Dendritic cell treated with granulocyte-macrophage colony-stimulating factor and Interleukin-4, amounts not matched to agents 40 ng/mL and 50 ng/mL, for 4 days (primary cell): ENCODE data around the gene SLC22A15.
A peak's percentile ranks its signal among the peaks of the same experiment; 100 is the strongest.

Experiments used
- H3K27ac Mint-ChIP-seq: one replicate; pipeline ENCODE4 v1.8.0; 2022; ENCODE audit warnings: mild to moderate bottlenecking, mixed read lengths
- H3K27me3 Mint-ChIP-seq: one replicate; pipeline ENCODE4 v1.8.0; 2022; ENCODE audit warnings: mild to moderate bottlenecking, mixed read lengths
- H3K36me3 Mint-ChIP-seq: one replicate; pipeline ENCODE4 v1.8.0; 2022; ENCODE audit warnings: low read depth, mixed read lengths
- H3K4me1 Mint-ChIP-seq: one replicate; pipeline ENCODE4 v1.8.0; 2022; ENCODE audit warnings: low read depth, mixed read lengths
- H3K4me3 Mint-ChIP-seq: one replicate; pipeline ENCODE4 v1.8.0; 2022; ENCODE audit warnings: mild to moderate bottlenecking, moderate library complexity, mixed read lengths
- H3K9me3 Mint-ChIP-seq: one replicate; pipeline ENCODE4 v1.8.0; 2022; ENCODE audit warnings: mixed read lengths
- intact Hi-C: fragments of 100-400 bp; cut with micrococcal nuclease; formaldehyde crosslinking; loops from one replicate; pipeline ENCODE4 v1.15.0; 2022

The SLC22A15 gene

GRCh38 chr1:115973154-115973553 lies 3.2 kb upstream of the SLC22A15 start:
- H3K9me3 Mint-ChIP-seq: no peaks in the 10 kb centered on the region
- H3K27me3 Mint-ChIP-seq: no peaks in the 10 kb centered on the region
- H3K27ac Mint-ChIP-seq: no peak overlapping the region
- intact Hi-C loops: no loop called here
- H3K36me3 Mint-ChIP-seq: no peaks in the 10 kb centered on the region
- no peak overlapping the region for H3K4me3 Mint-ChIP-seq
- peaks cover 14% of the 10 kb centered on the region for H3K4me1 Mint-ChIP-seq

- no peaks in the 10 kb centered on the region for H3K36me3 Mint-ChIP-seq
- H3K4me3 Mint-ChIP-seq: peak overlapping the region; percentile 77
- no peaks in the 10 kb centered on the region for H3K9me3 Mint-ChIP-seq
- H3K27ac Mint-ChIP-seq: peak overlapping the region; percentile 91
- H3K27me3 Mint-ChIP-seq: no peaks in the 10 kb centered on the region
- intact Hi-C loops: no loop called here
- H3K4me1 Mint-ChIP-seq: peaks cover 29% of the 10 kb centered on the region
Observed at GRCh38 chr1:115975569-115976061, 698 bp upstream of the SLC22A15 start.

GRCh38 chr1:115976921-115977498 lies 697 bp downstream of the SLC22A15 start:
- intact Hi-C loops: no loop called here
- Mint-ChIP-seq H3K4me3 (peak overlapping the region; percentile 77), H3K27ac (peak overlapping the region; percentile 91), H3K36me3 (no peaks in the 10 kb centered on the region), H3K4me1 (peaks cover 38% of the 10 kb centered on the region), H3K27me3 (no peaks in the 10 kb centered on the region), H3K9me3 (no peaks in the 10 kb centered on the region)

- Mint-ChIP-seq H3K4me3 (peak overlapping the region; percentile 77), H3K27me3 (no peaks in the 10 kb centered on the region), H3K36me3 (no peaks in the 10 kb centered on the region), H3K4me1 (peaks cover 43% of the 10 kb centered on the region), H3K9me3 (no peaks in the 10 kb centered on the region), H3K27ac (peak overlapping the region; percentile 91)
- intact Hi-C loops: no loop called here
Observed at GRCh38 chr1:115977499-115978258, 1.4 kb downstream of the SLC22A15 start.

- Mint-ChIP-seq H3K4me3 (no peak overlapping the region), H3K4me1 (peaks cover 50% of the 10 kb centered on the region), H3K9me3 (no peaks in the 10 kb centered on the region), H3K27ac (peak overlapping the region; percentile 91), H3K36me3 (no peaks in the 10 kb centered on the region), H3K27me3 (no peaks in the 10 kb centered on the region)
- intact Hi-C loops: no loop called here
Observed at GRCh38 chr1:115978292-115978941, 2.1 kb downstream of the SLC22A15 start.

GRCh38 chr1:115980156-115980555 lies 3.8 kb downstream of the SLC22A15 start:
- Mint-ChIP-seq H3K36me3 (no peaks in the 10 kb centered on the region), H3K4me3 (no peak overlapping the region), H3K9me3 (no peaks in the 10 kb centered on the region), H3K4me1 (peaks cover 59% of the 10 kb centered on the region), H3K27ac (no peak overlapping the region), H3K27me3 (no peaks in the 10 kb centered on the region)
- intact Hi-C loops: no loop called here

- H3K36me3 Mint-ChIP-seq: no peaks in the 10 kb centered on the region
- no peaks in the 10 kb centered on the region for H3K9me3 Mint-ChIP-seq
- no peak overlapping the region for H3K4me3 Mint-ChIP-seq
- H3K27ac Mint-ChIP-seq: no peak overlapping the region
- H3K4me1 Mint-ChIP-seq: peaks cover 60% of the 10 kb centered on the region
- H3K27me3 Mint-ChIP-seq: no peaks in the 10 kb centered on the region
- intact Hi-C loops: loop anchor here (1.0 kb wide), 1 partner anchor 174 kb away; no protein-coding TSS in a partner anchor
Observed at GRCh38 chr1:115980998-115981993, 5.0 kb downstream of the SLC22A15 start.

- Mint-ChIP-seq H3K4me1 (peaks cover 62% of the 10 kb centered on the region), H3K9me3 (no peaks in the 10 kb centered on the region), H3K27me3 (no peaks in the 10 kb centered on the region), H3K36me3 (no peaks in the 10 kb centered on the region), H3K27ac (no peak overlapping the region), H3K4me3 (peak overlapping the region; percentile 21)
- intact Hi-C loops: no loop called here
Observed at GRCh38 chr1:115982400-115982799, 6.1 kb downstream of the SLC22A15 start.

GRCh38 chr1:115983584-115983983 lies 7.3 kb downstream of the SLC22A15 start:
- peaks cover 56% of the 10 kb centered on the region for H3K4me1 Mint-ChIP-seq
- no peaks in the 10 kb centered on the region for H3K9me3 Mint-ChIP-seq
- H3K27ac Mint-ChIP-seq: no peak overlapping the region
- H3K27me3 Mint-ChIP-seq: no peaks in the 10 kb centered on the region
- no peak overlapping the region for H3K4me3 Mint-ChIP-seq
- no peaks in the 10 kb centered on the region for H3K36me3 Mint-ChIP-seq
- intact Hi-C loops: no loop called here

- H3K27me3 Mint-ChIP-seq: no peaks in the 10 kb centered on the region
- intact Hi-C loops: no loop called here
- H3K4me3 Mint-ChIP-seq: no peak overlapping the region
- no peak overlapping the region for H3K27ac Mint-ChIP-seq
- H3K36me3 Mint-ChIP-seq: peaks cover under 1% of the 10 kb centered on the region
- no peaks in the 10 kb centered on the region for H3K9me3 Mint-ChIP-seq
- peaks cover 38% of the 10 kb centered on the region for H3K4me1 Mint-ChIP-seq
Observed at GRCh38 chr1:115987623-115988022, 11.3 kb downstream of the SLC22A15 start.

GRCh38 chr1:115988953-115989352 lies 12.6 kb downstream of the SLC22A15 start:
- Mint-ChIP-seq H3K27me3 (no peaks in the 10 kb centered on the region), H3K4me3 (no peak overlapping the region), H3K9me3 (no peaks in the 10 kb centered on the region), H3K4me1 (peaks cover 25% of the 10 kb centered on the region), H3K27ac (no peak overlapping the region), H3K36me3 (peaks cover 14% of the 10 kb centered on the region)
- intact Hi-C loops: no loop called here

GRCh38 chr1:115989699-115990098 lies 13.4 kb downstream of the SLC22A15 start:
- no peaks in the 10 kb centered on the region for H3K27me3 Mint-ChIP-seq
- H3K4me3 Mint-ChIP-seq: no peak overlapping the region
- no peaks in the 10 kb centered on the region for H3K9me3 Mint-ChIP-seq
- peaks cover 21% of the 10 kb centered on the region for H3K4me1 Mint-ChIP-seq
- no peak overlapping the region for H3K27ac Mint-ChIP-seq
- H3K36me3 Mint-ChIP-seq: peaks cover 18% of the 10 kb centered on the region
- intact Hi-C loops: no loop called here

GRCh38 chr1:115991909-115992308 lies 15.6 kb downstream of the SLC22A15 start:
- intact Hi-C loops: no loop called here
- H3K4me3 Mint-ChIP-seq: no peak overlapping the region
- H3K27me3 Mint-ChIP-seq: no peaks in the 10 kb centered on the region
- peaks cover 39% of the 10 kb centered on the region for H3K36me3 Mint-ChIP-seq
- peaks cover 14% of the 10 kb centered on the region for H3K4me1 Mint-ChIP-seq
- H3K9me3 Mint-ChIP-seq: peaks cover 2% of the 10 kb centered on the region
- H3K27ac Mint-ChIP-seq: no peak overlapping the region
